Naive thymus-derived CD4-positive, alpha-beta T cell (primary cell): ENCODE measurements around the gene NCAPH2. TPM values are rescaled to one million over a fixed set of nuclear protein-coding genes. Genes with fewer than 3 reads are reported as not detected.

Experiments used
- ATAC-seq: fragments of 150-1000 bp; cut with Tn5 transposase; 2 replicates; pipeline ENCODE4 v1.10.0; 2021; ENCODE audit warnings: mild to moderate bottlenecking, moderate library complexity
- CTCF ChIA-PET: fragments of 350-600 bp; sonication (Branson Sonifier 250); formaldehyde crosslinking; loops from one replicate; lab custom pipeline; 2021; ENCODE audit warnings: antibody characterized with exemption; lab: Charles Lee
- POLR2A ChIA-PET: fragments of 350-600 bp; sonication (Branson Sonifier 250); formaldehyde crosslinking; loops from one replicate; lab custom pipeline; 2021; ENCODE audit warnings: antibody characterized with exemption, inconsistent platforms; lab: Charles Lee
- DNase-seq, 9 donors: peaks; one replicate each; pipeline versions ENCODE4 v3.0.0 to v3.0.0-alpha.2; 2020 to 2022; ENCODE audit warnings: mixed read lengths in 1 of 9
- H3K27ac ChIP-seq: one replicate; pipeline ENCODE4 v1.7.0; 2013; ENCODE audit warnings: mild to moderate bottlenecking, low read depth, low read length, moderate library complexity
- H3K27me3 ChIP-seq, 2 donors: one replicate each; pipeline ENCODE4 v1.7.0; 2013; ENCODE audit warnings: low read length in 2 of 2, mild to moderate bottlenecking in 2 of 2, moderate library complexity in 2 of 2; ENCODE audit not compliant: control insufficient read depth in 2 of 2, insufficient read depth in 2 of 2
- H3K36me3 ChIP-seq, 3 experiments: 1 replicate in 2 of 3; 2 replicates in 1 of 3; pipeline ENCODE4 v1.7.0; 2013; ENCODE audit warnings: low read length in 3 of 3, mild to moderate bottlenecking in 3 of 3, moderate library complexity in 1 of 3; ENCODE audit not compliant: insufficient read depth in 3 of 3, control insufficient read depth in 2 of 3
- H3K4me1 ChIP-seq, 2 donors: one replicate each; pipeline ENCODE4 v1.7.0; 2013; ENCODE audit warnings: low read length in 2 of 2, mild to moderate bottlenecking in 2 of 2, moderate library complexity in 1 of 2; ENCODE audit not compliant: control insufficient read depth in 2 of 2, insufficient read depth in 2 of 2
- H3K4me3 ChIP-seq: 2 replicates; pipeline ENCODE4 v1.7.0; 2013; ENCODE audit warnings: mild to moderate bottlenecking, low read length
- H3K9me3 ChIP-seq, 3 experiments: 1 replicate in 2 of 3; 2 replicates in 1 of 3; pipeline ENCODE4 v1.7.0; 2013; ENCODE audit warnings: low read length in 3 of 3; ENCODE audit not compliant: control insufficient read depth in 2 of 3
- H3K27ac Mint-ChIP-seq, 9 donors: one replicate each; pipeline ENCODE4 v1.8.0; 2020 to 2022; ENCODE audit warnings: mixed read lengths in 9 of 9, mild to moderate bottlenecking in 8 of 9, moderate library complexity in 5 of 9, inconsistent platforms in 2 of 9
- H3K27me3 Mint-ChIP-seq, 5 donors: one replicate each; pipeline ENCODE4 v1.8.0; 2021 to 2022; ENCODE audit warnings: mixed read lengths in 5 of 5, mild to moderate bottlenecking in 1 of 5
- H3K36me3 Mint-ChIP-seq, 5 donors: one replicate each; pipeline ENCODE4 v1.8.0; 2020 to 2022; ENCODE audit warnings: mixed read lengths in 5 of 5, mild to moderate bottlenecking in 3 of 5, inconsistent platforms in 1 of 5
- H3K4me1 Mint-ChIP-seq, 7 donors: one replicate each; pipeline ENCODE4 v1.8.0; 2020 to 2022; ENCODE audit warnings: mixed read lengths in 7 of 7, mild to moderate bottlenecking in 3 of 7, inconsistent platforms in 1 of 7
- H3K4me3 Mint-ChIP-seq, 10 donors: one replicate each; pipeline ENCODE4 v1.8.0; 2020 to 2022; ENCODE audit warnings: mild to moderate bottlenecking in 10 of 10, mixed read lengths in 10 of 10, moderate library complexity in 6 of 10, inconsistent platforms in 2 of 10
- H3K9me3 Mint-ChIP-seq, 11 donors: one replicate each; pipeline ENCODE4 v1.8.0; 2020 to 2022; ENCODE audit warnings: mixed read lengths in 11 of 11, mild to moderate bottlenecking in 4 of 11, inconsistent platforms in 1 of 11, moderate library complexity in 1 of 11
- intact Hi-C, 2 donors: fragments of 100-400 bp; cut with micrococcal nuclease; formaldehyde crosslinking; loops; one replicate each; pipeline ENCODE4 v1.15.1; 2023
- polyA plus RNA-seq, 2 donors: library from polyadenylated mRNA; unstranded; fragments of 300-500 nt; fragmentation: Illumina TruSeq; gene quantifications; one replicate each; pipeline ENCODE4 v1.2.3, GENCODE V29; 2021
- total RNA-seq, 6 experiments: library from RNA in 5 of 6; stranded (reverse) in 5 of 6; gene quantifications; 1 replicate in 5 of 6; 2 replicates in 1 of 6; pipeline ENCODE4 v1.2.3 and lab custom pipeline; 2021 to 2026

NCAPH2 gene
- total and polyA plus RNA-seq, 7 experiments from 2014 or later = 37.8 to 135 (median 78.8) TPM

DNA sequence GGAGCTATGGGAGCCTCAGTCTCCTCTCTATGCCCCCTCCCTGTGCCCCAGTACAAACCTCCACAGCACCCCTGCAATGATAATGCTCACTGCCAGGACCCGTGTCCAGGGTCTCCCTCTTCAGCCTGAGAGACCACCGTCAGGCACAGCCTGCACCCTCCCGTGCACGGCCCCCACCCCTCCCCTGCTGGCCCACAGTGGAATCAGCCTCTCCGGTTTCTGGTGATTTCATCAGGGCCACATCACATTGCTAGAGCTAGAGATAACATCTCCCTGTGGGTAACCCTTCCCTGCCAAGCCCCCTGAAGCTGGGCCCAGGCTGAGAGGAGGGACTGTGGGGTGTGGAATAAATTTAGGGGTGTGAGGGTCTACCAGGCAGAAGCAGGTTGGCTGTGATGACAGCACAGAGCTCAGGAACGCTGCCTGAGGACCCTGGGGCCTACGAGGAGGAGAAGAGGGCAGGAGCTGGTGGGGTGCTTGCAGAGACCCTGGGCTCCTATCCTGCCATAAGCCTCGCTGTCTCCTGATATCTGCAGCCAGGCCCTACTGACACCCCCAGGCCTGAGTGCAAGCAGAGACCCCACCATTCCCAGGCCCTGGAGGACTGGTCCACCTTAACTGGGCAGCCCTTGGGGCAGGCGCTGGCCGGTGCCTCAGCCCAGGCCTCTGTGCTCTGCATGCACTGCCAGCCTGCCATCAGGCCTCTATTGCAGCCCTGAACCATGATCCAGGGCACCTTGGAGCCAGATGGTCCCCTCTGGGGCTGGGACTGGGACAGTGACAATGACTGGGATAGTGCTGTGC lies 37.7 kb downstream of the NCAPH2 start, which contains the start of gene KLHDC7B:
Gene KLHDC7B (plus strand): TSS at position 378 of the 804 bp plus-strand sequence. CDS start 345 bp downstream, at position 723.
- intact Hi-C loops = loop anchor here in 1 of 2 donors (1.0 to 2.0 kb wide), 2 partner anchors 15 to 75 kb away; partner anchors contain the start of gene TYMP
- Histone ChIP-seq H3K27me3 (no peaks in the 10 kb centered on the region), H3K4me3 (peak within 1 kb of the TSS; percentile 67), H3K36me3 (no peaks in the 10 kb centered on the region), H3K27ac (peak within 1 kb of the TSS; percentile 45), H3K9me3 (no peaks in the 10 kb centered on the region), H3K4me1 (peaks cover 35 to 46% of the 10 kb centered on the region in 2 donors)
- H3K27me3 Mint-ChIP-seq = no peaks in the 10 kb centered on the region
- no peak for ATAC-seq
- peak within 1 kb of the TSS in 7 of 9 donors; percentile 49 to 93 (median 83) for H3K27ac Mint-ChIP-seq
- peaks cover 0 to 15% (median 0%) of the 10 kb centered on the region in 5 donors for H3K36me3 Mint-ChIP-seq
- no peak for DNase-seq
- ChIA-PET CTCF (interaction anchor here (1.4 to 2.0 kb wide), 2 partner anchors 18 to 75 kb away, joined by 5 to 6 read pairs; partner anchors contain the start of gene SYCE3), POLR2A (interaction anchor here (0.6 to 3.2 kb wide), 7 partner anchors 14 to 78 kb away, joined by 3 to 19 read pairs (median 4); partner anchors contain the start of gene SCO2)
- peaks cover 0 to 7% (median 0%) of the 10 kb centered on the region in 11 donors for H3K9me3 Mint-ChIP-seq
- peak within 1 kb of the TSS in 9 of 10 donors; percentile 29 to 77 (median 69) for H3K4me3 Mint-ChIP-seq
- peaks cover 31 to 56% (median 36%) of the 10 kb centered on the region in 7 donors for H3K4me1 Mint-ChIP-seq

DNA sequence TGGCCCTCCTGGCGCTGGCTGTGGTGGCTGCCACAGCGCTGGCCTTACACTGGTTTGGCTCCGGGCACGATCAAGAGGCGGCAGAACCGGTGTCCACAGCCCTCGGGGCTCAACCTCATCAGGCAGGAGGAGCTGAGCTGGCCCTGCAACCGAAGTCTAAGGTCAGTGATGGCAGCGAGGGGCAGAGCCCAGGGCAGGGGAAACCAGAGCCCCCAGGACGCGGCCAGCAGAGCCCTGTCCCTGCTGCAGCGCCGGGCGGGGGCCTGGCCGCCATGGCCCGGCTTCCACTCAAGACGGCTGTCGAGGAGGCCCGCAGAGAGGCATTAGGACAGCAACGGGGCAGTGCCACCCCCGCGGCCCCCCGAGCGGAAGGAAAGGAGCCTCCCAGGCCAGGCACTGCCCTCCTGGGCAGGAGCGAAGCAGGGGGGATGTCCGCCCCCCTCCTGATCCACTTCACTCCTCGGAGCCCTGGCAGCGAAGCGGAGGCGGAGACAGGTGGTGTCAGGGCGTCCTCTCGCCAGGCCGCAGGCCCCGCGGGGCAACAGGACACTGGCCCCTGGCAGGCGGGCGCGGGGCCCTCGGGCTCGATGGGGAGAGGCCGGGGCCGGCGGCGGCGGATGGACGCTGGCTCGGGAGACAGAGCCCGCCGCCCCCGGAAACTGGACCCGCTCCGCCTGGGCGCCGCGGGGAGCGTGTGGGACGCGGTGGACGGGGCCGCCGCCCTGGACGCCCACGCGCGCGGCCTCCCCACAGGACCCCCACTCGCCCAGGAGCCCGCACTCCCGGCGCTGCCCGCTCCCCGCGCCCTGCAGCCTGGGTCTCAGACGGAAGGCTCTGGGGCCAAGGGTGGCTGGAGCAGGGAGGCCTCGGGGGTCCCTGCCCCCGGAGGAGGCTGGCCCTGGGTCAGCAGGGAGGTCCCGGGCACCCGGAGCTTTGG lies 38.6 kb downstream of the NCAPH2 start:
- DNase-seq (no peak), ATAC-seq (no peak)
- intact Hi-C loops = no loop called here
- H3K36me3 Mint-ChIP-seq = peaks cover 0 to 16% (median 0%) of the 10 kb centered on the region in 5 donors
- peaks cover 0 to 5% (median 0%) of the 10 kb centered on the region in 11 donors for H3K9me3 Mint-ChIP-seq
- H3K9me3 ChIP-seq = no peaks in the 10 kb centered on the region
- no peak overlapping the region for H3K27ac ChIP-seq
- no peaks in the 10 kb centered on the region for H3K36me3 ChIP-seq
- no peaks in the 10 kb centered on the region for H3K27me3 Mint-ChIP-seq
- H3K4me3 ChIP-seq = no peak overlapping the region
- peak overlapping the region in 4 of 9 donors; percentile 14 to 93 (median 84) for H3K27ac Mint-ChIP-seq
- H3K4me1 Mint-ChIP-seq = peaks cover 32 to 52% (median 36%) of the 10 kb centered on the region in 7 donors
- CTCF ChIA-PET = interaction anchor here (2.0 to 4.3 kb wide), 3 partner anchors 7 to 21 kb away, joined by 6 to 31 read pairs (median 7); partner anchors contain the start of genes SCO2 and SYCE3
- H3K4me3 Mint-ChIP-seq = peak overlapping the region in 4 of 10 donors; percentile 11 to 69 (median 47)
- no peaks in the 10 kb centered on the region for H3K27me3 ChIP-seq
- peaks cover 35 to 46% of the 10 kb centered on the region in 2 donors for H3K4me1 ChIP-seq
- POLR2A ChIA-PET = interaction anchor here (1.1 to 6.3 kb wide), 7 partner anchors 8 to 74 kb away, joined by 4 to 77 read pairs (median 19); partner anchors contain the start of genes SCO2 and TYMP

DNA sequence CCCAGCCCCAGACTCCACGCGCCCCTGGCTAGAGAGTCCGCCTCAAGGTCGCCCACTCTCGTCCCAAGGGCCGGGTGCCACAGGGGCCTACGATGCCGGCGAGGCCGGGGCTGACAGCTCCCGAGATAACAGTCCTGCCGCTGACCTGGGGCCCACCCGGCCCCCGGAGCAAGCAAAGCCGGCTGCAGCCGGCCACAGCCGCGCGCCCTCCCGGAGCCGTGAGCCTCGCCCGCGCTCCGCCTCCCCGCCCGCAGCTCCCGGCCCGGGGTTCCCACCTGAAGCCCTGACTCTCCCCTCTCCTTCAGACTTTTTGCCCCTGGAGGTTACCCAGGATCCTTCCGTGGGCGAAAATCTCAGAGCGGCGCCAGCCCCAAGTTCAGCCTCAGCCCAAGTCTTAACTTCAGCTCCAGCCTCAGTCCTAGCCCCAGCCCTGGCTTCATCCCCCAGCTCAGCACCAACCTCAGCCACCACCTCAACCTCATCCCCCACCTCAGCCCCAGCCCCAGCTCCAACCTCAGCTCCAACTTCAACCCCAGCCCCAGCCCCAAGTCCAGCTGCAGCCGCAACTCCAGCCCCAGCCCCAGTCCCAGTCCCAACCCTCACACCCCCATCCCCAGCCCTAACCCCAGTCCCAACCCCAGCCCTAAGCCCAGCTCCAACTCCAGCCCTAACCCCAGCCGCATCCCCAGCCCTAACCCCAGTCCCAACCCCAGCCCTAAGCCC lies 39.4 kb downstream of the NCAPH2 start:
- H3K36me3 ChIP-seq = no peaks in the 10 kb centered on the region
- ChIA-PET POLR2A (interaction anchor here (0.6 to 6.3 kb wide), 14 partner anchors 9 to 76 kb away, joined by 3 to 77 read pairs (median 6); partner anchors contain the start of genes SCO2, SYCE3 and TYMP), CTCF (interaction anchor here (1.6 to 4.3 kb wide), 5 partner anchors 8 to 73 kb away, joined by 6 to 31 read pairs (median 7); partner anchors contain the start of genes SCO2 and SYCE3)
- peaks cover 0 to 13% (median 0%) of the 10 kb centered on the region in 5 donors for H3K36me3 Mint-ChIP-seq
- DNase-seq (no peak), ATAC-seq (no peak)
- H3K4me3 Mint-ChIP-seq = peak overlapping the region in 6 of 10 donors; percentile 25 to 88 (median 58)
- no peaks in the 10 kb centered on the region for H3K9me3 ChIP-seq
- intact Hi-C loops = no loop called here
- H3K4me3 ChIP-seq = no peak overlapping the region
- H3K9me3 Mint-ChIP-seq = peaks cover 0 to 3% (median 0%) of the 10 kb centered on the region in 11 donors
- peak overlapping the region in 5 of 9 donors; percentile 48 to 87 (median 77) for H3K27ac Mint-ChIP-seq
- no peaks in the 10 kb centered on the region for H3K27me3 Mint-ChIP-seq
- no peak overlapping the region for H3K27ac ChIP-seq
- H3K4me1 ChIP-seq = peaks cover 35 to 46% of the 10 kb centered on the region in 2 donors
- H3K27me3 ChIP-seq = no peaks in the 10 kb centered on the region
- peaks cover 32 to 46% (median 34%) of the 10 kb centered on the region in 7 donors for H3K4me1 Mint-ChIP-seq

DNA sequence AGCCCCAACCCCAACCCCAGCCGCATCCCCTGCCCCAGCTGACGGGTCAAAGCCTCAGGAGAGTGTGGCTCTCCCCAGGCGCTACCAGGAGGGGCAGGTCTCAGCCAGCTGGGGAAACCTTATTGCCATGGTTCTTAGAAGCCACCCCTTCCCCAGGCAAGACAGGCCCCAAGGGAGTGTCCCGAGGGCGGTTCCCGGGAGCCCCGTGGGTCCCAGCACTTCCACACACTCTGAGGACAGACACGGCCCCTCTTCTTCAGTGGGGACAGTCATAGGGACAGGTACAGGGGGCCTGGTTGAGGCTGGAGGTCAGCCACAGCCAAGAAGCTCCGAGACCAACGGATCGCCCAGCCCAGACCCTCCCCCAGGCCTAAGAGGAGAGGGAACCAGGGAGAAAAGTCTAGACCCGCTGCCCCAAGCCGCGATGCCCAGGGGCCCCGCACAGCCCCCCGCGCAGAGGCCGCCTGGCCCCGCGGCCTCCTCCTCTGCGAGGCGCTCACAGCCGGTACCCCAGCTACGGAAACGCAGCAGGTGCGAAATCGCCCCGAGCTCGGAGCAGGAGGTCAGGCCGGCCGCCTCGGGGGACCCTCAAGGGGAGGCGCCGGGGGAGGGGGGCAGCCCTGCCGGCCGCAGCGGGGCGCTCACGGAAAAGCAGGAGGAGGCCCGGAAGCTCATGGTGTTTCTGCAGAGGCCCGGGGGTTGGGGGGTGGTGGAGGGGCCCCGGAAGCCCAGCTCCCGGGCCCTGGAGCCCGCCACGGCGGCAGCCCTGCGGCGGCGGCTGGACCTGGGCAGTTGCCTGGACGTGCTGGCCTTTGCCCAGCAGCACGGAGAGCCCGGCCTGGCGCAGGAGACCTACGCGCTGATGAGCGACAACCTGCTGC lies 40.3 kb downstream of the NCAPH2 start:
- intact Hi-C loops = loop anchor here (1.0 kb wide), 4 partner anchors 9 to 72 kb away; partner anchors contain the start of genes CHKB (in 2 of the 2) and SYCE3 (in 1 of the 2)
- POLR2A ChIA-PET = interaction anchor here (0.6 to 6.3 kb wide), 21 partner anchors 10 to 91 kb away, joined by 3 to 77 read pairs (median 5); partner anchors contain the start of genes ARSA, LMF2, NCAPH2 and SCO2
- DNase-seq (peak in 8 of 9 donors; percentile 55 to 76 (median 68)), ATAC-seq (peak; percentile 65)
- Histone ChIP-seq H3K36me3 (no peaks in the 10 kb centered on the region), H3K27me3 (no peaks in the 10 kb centered on the region), H3K9me3 (no peaks in the 10 kb centered on the region), H3K27ac (peak overlapping the region; percentile 90), H3K4me1 (peaks cover 35 to 46% of the 10 kb centered on the region in 2 donors), H3K4me3 (peak overlapping the region; percentile 69)
- peaks cover 0 to 2% (median 0%) of the 10 kb centered on the region in 11 donors for H3K9me3 Mint-ChIP-seq
- peak overlapping the region; percentile 55 to 88 (median 68) for H3K4me3 Mint-ChIP-seq
- peak overlapping the region; percentile 62 to 92 (median 79) for H3K27ac Mint-ChIP-seq
- H3K4me1 Mint-ChIP-seq = peaks cover 31 to 43% (median 33%) of the 10 kb centered on the region in 7 donors
- H3K27me3 Mint-ChIP-seq = no peaks in the 10 kb centered on the region
- CTCF ChIA-PET = interaction anchor here (0.7 to 4.3 kb wide), 10 partner anchors 9 to 304 kb away, joined by 3 to 31 read pairs (median 4); partner anchors contain the start of genes SCO2 and TUBGCP6
- H3K36me3 Mint-ChIP-seq = peaks cover 0 to 10% (median 0%) of the 10 kb centered on the region in 5 donors
